ENCODE results near the gene CXCL16.

GRCh38 chr17:4759776-4760236 is 20.1 kb upstream of the CXCL16 start:
- TF ChIP-seq, protein P1, sequence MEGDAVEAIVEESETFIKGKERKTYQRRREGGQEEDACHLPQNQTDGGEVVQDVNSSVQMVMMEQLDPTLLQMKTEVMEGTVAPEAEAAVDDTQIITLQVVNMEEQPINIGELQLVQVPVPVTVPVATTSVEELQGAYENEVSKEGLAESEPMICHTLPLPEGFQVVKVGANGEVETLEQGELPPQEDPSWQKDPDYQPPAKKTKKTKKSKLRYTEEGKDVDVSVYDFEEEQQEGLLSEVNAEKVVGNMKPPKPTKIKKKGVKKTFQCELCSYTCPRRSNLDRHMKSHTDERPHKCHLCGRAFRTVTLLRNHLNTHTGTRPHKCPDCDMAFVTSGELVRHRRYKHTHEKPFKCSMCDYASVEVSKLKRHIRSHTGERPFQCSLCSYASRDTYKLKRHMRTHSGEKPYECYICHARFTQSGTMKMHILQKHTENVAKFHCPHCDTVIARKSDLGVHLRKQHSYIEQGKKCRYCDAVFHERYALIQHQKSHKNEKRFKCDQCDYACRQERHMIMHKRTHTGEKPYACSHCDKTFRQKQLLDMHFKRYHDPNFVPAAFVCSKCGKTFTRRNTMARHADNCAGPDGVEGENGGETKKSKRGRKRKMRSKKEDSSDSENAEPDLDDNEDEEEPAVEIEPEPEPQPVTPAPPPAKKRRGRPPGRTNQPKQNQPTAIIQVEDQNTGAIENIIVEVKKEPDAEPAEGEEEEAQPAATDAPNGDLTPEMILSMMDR (IDR thresholded peaks at IDR 0.05): no peak
- no peak for TF ChIP-seq EZH2 (IDR thresholded peaks at IDR 0.05)
- TF ChIP-seq EZH2phosphoT487 (IDR thresholded peaks at IDR 0.05): no peak

Measured in neural progenitor cell (in vitro differentiated cells).